ENCODE measurements around the gene L1CAM.

L1CAM gene

GRCh38 chrX:153861733-153862310 lies 24.2 kb downstream of the L1CAM start:
- DNase-seq: no peak

GRCh38 chrX:153861151-153861550 lies 24.8 kb downstream of the L1CAM start:
- no peak for DNase-seq

GRCh38 chrX:153857348-153857903 lies 28.5 kb downstream of the L1CAM start:
- DNase-seq: no peak

GRCh38 chrX:153854702-153855101 lies 31.3 kb downstream of the L1CAM start:
- no peak for DNase-seq

- DNase-seq: no peak
These were observed 32.1 kb downstream of the L1CAM start for GRCh38 chrX:153853902-153854267.

- no peak for DNase-seq
These were observed 32.6 kb downstream of the L1CAM start for GRCh38 chrX:153853180-153853901.

- no peak for DNase-seq
These were observed 34.0 kb downstream of the L1CAM start for GRCh38 chrX:153851981-153852380.

GRCh38 chrX:153848325-153848724 lies 37.6 kb downstream of the L1CAM start:
- DNase-seq: no peak

GRCh38 chrX:153845842-153846241 lies 40.1 kb downstream of the L1CAM start:
- DNase-seq: no peak

GRCh38 chrX:153845195-153845594 lies 40.8 kb downstream of the L1CAM start:
- DNase-seq: no peak

- DNase-seq: no peak
These were observed 41.4 kb downstream of the L1CAM start for GRCh38 chrX:153844509-153845082.

- no peak for DNase-seq
These were observed 49.1 kb downstream of the L1CAM start for GRCh38 chrX:153836921-153837320.

- no peak for DNase-seq
These were observed 53.2 kb downstream of the L1CAM start for GRCh38 chrX:153832728-153833127.

GRCh38 chrX:153831429-153832150 lies 54.4 kb downstream of the L1CAM start:
- DNase-seq: no peak

- no peak for DNase-seq
These were observed 55.1 kb downstream of the L1CAM start for GRCh38 chrX:153830640-153831428.

GRCh38 chrX:153829799-153830639 lies 56.0 kb downstream of the L1CAM start, which contains the start of gene PDZD4:
Gene PDZD4 (minus strand): TSS chrX:153830544. CDS start chrX:153830298, 246 bp downstream.
- DNase-seq: no peak

GRCh38 chrX:153829549-153829798 lies 56.5 kb downstream of the L1CAM start:
- no peak for DNase-seq

- no peak for DNase-seq
These were observed 57.0 kb downstream of the L1CAM start for GRCh38 chrX:153828723-153829548.

GRCh38 chrX:153828308-153828707 lies 57.7 kb downstream of the L1CAM start:
- DNase-seq: no peak

GRCh38 chrX:153827903-153828302 lies 58.1 kb downstream of the L1CAM start:
- no peak for DNase-seq

- no peak for DNase-seq
These were observed 59.0 kb downstream of the L1CAM start for GRCh38 chrX:153827016-153827415.
